AG04450 (cell line): ENCODE results near the gene PELI1. TPM values are rescaled to one million over a fixed set of nuclear protein-coding genes. Genes with fewer than 3 reads are reported as not detected.
"Not testable (repeated sequence)": the region's sequence is repeated elsewhere in the genome, so short reads cannot be mapped to it uniquely, and the experiment has no call there.

ENCODE experiments used
- CTCF ChIA-PET: fragments of 300-600, 350-600 bp; formaldehyde crosslinking; extraction: SDS; loops from one replicate; lab custom pipeline; 2022; ENCODE audit warnings: antibody characterized with exemption, inconsistent platforms; lab: Charles Lee
- POLR2A ChIA-PET: fragments of 350-600 bp; formaldehyde crosslinking; extraction: SDS; loops from one replicate; lab custom pipeline; 2021; ENCODE audit warnings: antibody characterized with exemption, inconsistent platforms; lab: Yijun Ruan, JAX
- DNase-seq: peaks from one replicate; pipeline ENCODE4 v3.0.0-alpha.2; 2011; ENCODE audit warnings: low read depth, low spot score
- H3K27ac ChIP-seq: one replicate; pipeline ENCODE4 v1.5.1; 2012; ENCODE audit warnings: low read depth, low read length, control low read depth
- H3K27me3 ChIP-seq: one replicate; pipeline ENCODE4 v1.6.0; 2012; ENCODE audit warnings: low read length; ENCODE audit not compliant: control insufficient read depth, insufficient read depth
- H3K4me3 ChIP-seq: 2 replicates; pipeline ENCODE4 v1.5.1; 2011; ENCODE audit warnings: mild to moderate bottlenecking, low read depth, low read length, control low read depth
- H3K9me3 ChIP-seq: 2 replicates; pipeline ENCODE4 v1.5.1; 2012; ENCODE audit warnings: low read length; ENCODE audit not compliant: control insufficient read depth, insufficient read depth
- CTCF ChIP-seq: IDR thresholded peaks from 2 replicates; pipeline ENCODE4 v1.5.1; 2011; ENCODE audit warnings: low read depth, low read length, control low read depth, inconsistent platforms
- polyA plus RNA-seq: library from polyadenylated mRNA; depleted of rRNA; stranded (reverse); fragments of >200 nt; gene quantifications from 2 replicates; pipeline ENCODE4 v1.2.3, GENCODE V29; 2011

The PELI1 gene
- polyA plus RNA-seq, 1 experiment = 4.9 TPM

GRCh38 chr2:64074616-64075015 lies 69.6 kb downstream of the PELI1 start:
- H3K4me3 ChIP-seq, H3K27ac ChIP-seq, H3K9me3 ChIP-seq, H3K27me3 ChIP-seq, DNase-seq, CTCF ChIA-PET, POLR2A ChIA-PET: not testable (repeated sequence)

DNA sequence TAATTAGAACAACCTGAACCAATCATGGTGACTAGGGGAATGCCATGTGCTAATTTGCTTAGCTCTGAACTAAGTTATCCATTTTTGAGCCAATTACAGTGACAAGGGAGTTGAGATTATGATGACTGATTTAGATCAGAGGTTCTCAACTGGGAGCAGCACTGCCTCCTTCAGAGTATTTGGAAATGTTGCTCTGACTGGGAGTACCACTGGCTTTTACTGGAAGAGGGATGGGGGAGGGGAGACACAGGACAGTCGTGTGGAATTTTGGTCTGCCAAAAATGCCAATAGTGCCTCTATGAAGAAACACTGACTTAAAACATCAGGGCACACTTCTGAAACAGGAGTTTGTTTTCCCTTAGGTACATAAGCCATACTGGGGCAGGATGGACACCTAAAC lies 76.9 kb downstream of the PELI1 start:
- no peak for DNase-seq
- ChIA-PET CTCF (no interaction called here), POLR2A (no interaction called here)

DNA sequence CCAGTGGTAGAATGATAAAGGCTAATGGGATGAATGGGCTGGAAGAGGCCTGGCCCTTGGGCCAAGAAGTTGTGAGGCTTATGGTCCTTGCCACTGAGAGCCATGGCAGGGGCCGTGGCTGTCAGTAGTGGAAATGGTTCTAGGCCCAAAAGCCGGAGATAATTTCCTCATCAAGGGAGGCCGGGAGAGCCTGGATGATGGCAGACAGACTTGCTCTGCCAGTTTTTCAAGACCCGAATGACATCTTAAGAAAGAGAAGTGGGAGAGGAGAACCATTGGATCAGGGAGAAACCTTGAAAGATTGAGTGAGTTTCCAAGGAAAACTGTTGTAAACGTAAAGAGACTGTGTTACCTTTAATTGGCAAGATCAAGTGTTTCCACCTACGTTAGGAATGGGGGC lies 78.7 kb downstream of the PELI1 start:
- TF ChIP-seq CTCF = no peak
- no peak for DNase-seq
- no peak overlapping the region for H3K27ac ChIP-seq
- no peaks in the 10 kb centered on the region for H3K27me3 ChIP-seq
- ChIA-PET CTCF (interaction anchor here (0.5 kb wide), 1 partner anchor 15 kb away, joined by 6 read pairs; no protein-coding TSS in a partner anchor), POLR2A (no interaction called here)
- H3K9me3 ChIP-seq = no peaks in the 10 kb centered on the region
- no peak overlapping the region for H3K4me3 ChIP-seq

More for the DNA sequence above, 76.9 kb downstream of the PELI1 start:
- no peaks in the 10 kb centered on the region for H3K27me3 ChIP-seq
- no peak overlapping the region for H3K4me3 ChIP-seq
- H3K27ac ChIP-seq = no peak overlapping the region
- no peaks in the 10 kb centered on the region for H3K9me3 ChIP-seq
- TF ChIP-seq CTCF = no peak

DNA sequence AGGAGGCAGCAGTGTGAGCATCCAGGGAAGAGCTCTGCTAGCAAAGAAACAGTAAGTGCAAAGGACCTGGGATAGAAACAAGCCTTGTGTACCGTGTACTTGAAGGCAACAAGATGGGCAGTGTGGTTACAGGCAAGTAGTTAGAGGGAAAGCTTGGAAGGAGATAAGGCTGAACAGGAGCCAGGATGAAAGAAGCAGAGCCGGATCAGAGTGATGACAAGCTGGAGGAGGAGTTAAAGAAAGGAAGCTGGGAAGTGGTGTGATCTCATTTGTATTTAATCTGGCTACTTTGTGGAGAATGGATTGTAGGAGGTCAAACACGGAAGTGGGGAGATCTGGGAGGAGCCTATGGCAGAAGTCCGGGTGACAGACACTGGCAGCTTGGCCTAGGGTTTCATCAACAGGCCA lies 80.3 kb downstream of the PELI1 start:
- H3K4me3 ChIP-seq = no peak overlapping the region
- POLR2A ChIA-PET = interaction anchor here (0.5 to 0.6 kb wide), 3 partner anchors 14 to 198 kb away, joined by 5 to 10 read pairs (median 9); no protein-coding TSS in a partner anchor
- no peaks in the 10 kb centered on the region for H3K27me3 ChIP-seq
- TF ChIP-seq CTCF = no peak
- peak; percentile 32 for DNase-seq
- H3K9me3 ChIP-seq = no peaks in the 10 kb centered on the region
- peak overlapping the region; percentile 82 for H3K27ac ChIP-seq
- CTCF ChIA-PET = interaction anchor here (0.9 to 1.4 kb wide), 2 partner anchors 14 to 267 kb away, joined by 3 to 7 read pairs; no protein-coding TSS in a partner anchor

GRCh38 chr2:64063454-64063853 lies 80.8 kb downstream of the PELI1 start:
- Histone ChIP-seq H3K9me3 (no peaks in the 10 kb centered on the region), H3K27me3 (no peaks in the 10 kb centered on the region), H3K4me3 (no peak overlapping the region), H3K27ac (no peak overlapping the region)
- CTCF ChIA-PET = interaction anchor here (1.4 kb wide), 1 partner anchor 14 kb away, joined by 7 read pairs; no protein-coding TSS in a partner anchor
- TF ChIP-seq CTCF = no peak
- no peak for DNase-seq
- POLR2A ChIA-PET = no interaction called here
